Renal pelvis (tissue), 4 donors: ENCODE measurements around the gene TLR10. TPM values are rescaled to one million over a fixed set of nuclear protein-coding genes. Genes with fewer than 3 reads are reported as not detected.
"Not testable (repeated sequence)": the region's sequence is repeated elsewhere in the genome, so short reads cannot be mapped to it uniquely, and the experiment has no call there.

Source experiments
- DNase-seq: peaks from one replicate; pipeline ENCODE4 v3.0.0-alpha.2; 2013
- polyA plus RNA-seq, 3 donors: library from polyadenylated mRNA; unstranded; fragments of 120-200 nt; gene quantifications; one replicate each; pipeline ENCODE4 v1.2.1, GENCODE V29; 2013; ENCODE audit not compliant: insufficient read length in 3 of 3

TLR10 gene
- polyA plus RNA-seq, 3 donors = 0.47 to 0.59 (median 0.58) TPM

GRCh38 chr4:38802561-38803355 lies 20.0 kb upstream of the TLR10 start:
- no peak for DNase-seq

- DNase-seq = no peak
Observed at GRCh38 chr4:38800961-38801450, 18.2 kb upstream of the TLR10 start.

GRCh38 chr4:38800366-38800765 lies 17.6 kb upstream of the TLR10 start:
- no peak for DNase-seq

- DNase-seq = no peak
Observed at GRCh38 chr4:38795087-38795486, 12.3 kb upstream of the TLR10 start.

GRCh38 chr4:38794051-38794450 lies 11.3 kb upstream of the TLR10 start:
- DNase-seq = no peak

- no peak for DNase-seq
Observed at GRCh38 chr4:38791010-38791409, 8.2 kb upstream of the TLR10 start.

- no peak for DNase-seq
Observed at GRCh38 chr4:38788317-38788716, 5.5 kb upstream of the TLR10 start.

- no peak for DNase-seq
Observed at GRCh38 chr4:38787693-38788092, 4.9 kb upstream of the TLR10 start.

GRCh38 chr4:38785901-38786402 lies 3.2 kb upstream of the TLR10 start:
- DNase-seq = no peak

GRCh38 chr4:38785041-38785790 lies 2.4 kb upstream of the TLR10 start:
- DNase-seq = no peak

- DNase-seq = no peak
Observed at GRCh38 chr4:38784141-38784540, 1.4 kb upstream of the TLR10 start.

- no peak for DNase-seq
Observed at GRCh38 chr4:38783109-38783460, 295 bp upstream of the TLR10 start.

- DNase-seq = no peak
Observed at GRCh38 chr4:38781854-38782261, 932 bp downstream of the TLR10 start.

- no peak for DNase-seq
Observed at GRCh38 chr4:38780833-38781484, 1.8 kb downstream of the TLR10 start.

- DNase-seq = no peak
Observed at GRCh38 chr4:38779790-38780189, 3.0 kb downstream of the TLR10 start.

- not testable (repeated sequence) for DNase-seq
Observed at GRCh38 chr4:38777925-38778324, 4.9 kb downstream of the TLR10 start.

- no peak for DNase-seq
Observed at GRCh38 chr4:38775326-38775725, 7.5 kb downstream of the TLR10 start.

GRCh38 chr4:38774181-38774955 lies 8.4 kb downstream of the TLR10 start:
- no peak for DNase-seq

- not testable (repeated sequence) for DNase-seq
Observed at GRCh38 chr4:38770281-38770680, 12.5 kb downstream of the TLR10 start.

GRCh38 chr4:38769857-38770256 lies 12.9 kb downstream of the TLR10 start:
- no peak for DNase-seq

- no peak for DNase-seq
Observed at GRCh38 chr4:38769441-38769840, 13.3 kb downstream of the TLR10 start.

GRCh38 chr4:38768968-38769394 lies 13.8 kb downstream of the TLR10 start:
- no peak for DNase-seq
